DOHH2 (cell line): ENCODE results near the gene SUN3.

Experiments used
- EZH2phosphoT487 ChIP-seq: fragments of 200-600 bp; sonication (generic); IDR thresholded peaks from 2 replicates; pipeline ENCODE4 v1.6.1; 2017; ENCODE audit warnings: borderline replicate concordance, mild to moderate bottlenecking, antibody characterized with exemption, low read length, moderate library complexity, mixed read lengths
- TF ChIP-seq, protein P1 (sequence below): fragments of 200-600 bp; sonication (generic); IDR thresholded peaks from one replicate; pipeline ENCODE4 v1.5.1; 2014; ENCODE audit warnings: antibody characterized with exemption, mild to moderate bottlenecking, low read depth, low read length; ENCODE audit not compliant: poor library complexity, severe bottlenecking

DNA sequence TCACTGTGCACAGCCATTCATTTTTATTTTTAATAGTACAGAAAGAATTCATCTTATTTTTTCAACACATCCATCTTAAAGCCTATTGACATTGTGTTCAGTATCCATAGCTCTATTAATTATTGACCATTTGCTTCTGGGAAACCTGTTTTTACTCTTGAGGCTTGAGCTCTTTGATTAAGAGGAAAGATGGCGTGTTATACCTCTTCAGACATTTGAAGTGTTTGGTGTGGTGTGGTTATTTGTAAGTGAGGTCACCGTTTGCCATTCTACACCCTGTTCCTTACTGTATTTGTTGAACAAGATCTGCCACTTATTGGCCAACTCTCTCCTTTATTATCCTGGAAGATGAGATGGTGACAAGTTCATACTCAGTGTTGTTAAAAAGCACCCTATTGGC, 24.8 kb upstream of the SUN3 start:
- TF ChIP-seq, protein P1, sequence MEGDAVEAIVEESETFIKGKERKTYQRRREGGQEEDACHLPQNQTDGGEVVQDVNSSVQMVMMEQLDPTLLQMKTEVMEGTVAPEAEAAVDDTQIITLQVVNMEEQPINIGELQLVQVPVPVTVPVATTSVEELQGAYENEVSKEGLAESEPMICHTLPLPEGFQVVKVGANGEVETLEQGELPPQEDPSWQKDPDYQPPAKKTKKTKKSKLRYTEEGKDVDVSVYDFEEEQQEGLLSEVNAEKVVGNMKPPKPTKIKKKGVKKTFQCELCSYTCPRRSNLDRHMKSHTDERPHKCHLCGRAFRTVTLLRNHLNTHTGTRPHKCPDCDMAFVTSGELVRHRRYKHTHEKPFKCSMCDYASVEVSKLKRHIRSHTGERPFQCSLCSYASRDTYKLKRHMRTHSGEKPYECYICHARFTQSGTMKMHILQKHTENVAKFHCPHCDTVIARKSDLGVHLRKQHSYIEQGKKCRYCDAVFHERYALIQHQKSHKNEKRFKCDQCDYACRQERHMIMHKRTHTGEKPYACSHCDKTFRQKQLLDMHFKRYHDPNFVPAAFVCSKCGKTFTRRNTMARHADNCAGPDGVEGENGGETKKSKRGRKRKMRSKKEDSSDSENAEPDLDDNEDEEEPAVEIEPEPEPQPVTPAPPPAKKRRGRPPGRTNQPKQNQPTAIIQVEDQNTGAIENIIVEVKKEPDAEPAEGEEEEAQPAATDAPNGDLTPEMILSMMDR, result no peak
- no peak for TF ChIP-seq EZH2phosphoT487
